Sigmoid colon (tissue), 7 donors: ENCODE data around the gene BRSK1. TPM values are rescaled to one million over a fixed set of nuclear protein-coding genes. Genes with fewer than 3 reads are reported as not detected.

Experiments used
- DNase-seq: peaks from one replicate; pipeline ENCODE4 v3.0.0-alpha.2; 2019
- H3K27ac ChIP-seq, 4 donors: fragments of 200-600 bp; sonication (generic); one replicate each; pipeline ENCODE4 v1.5.1; 2016 to 2019; ENCODE audit warnings: mild to moderate bottlenecking in 1 of 4
- H3K27me3 ChIP-seq, 3 donors: fragments of 200-600 bp; sonication (generic); one replicate each; pipeline ENCODE4 v1.5.1; 2019; ENCODE audit warnings: mild to moderate bottlenecking in 1 of 3
- H3K36me3 ChIP-seq, 4 donors: fragments of 200-600 bp; sonication (generic); one replicate each; pipeline ENCODE4 v1.5.1; 2016 to 2019
- H3K4me1 ChIP-seq, 4 donors: fragments of 200-600 bp; sonication (generic); one replicate each; pipeline ENCODE4 v1.5.1; 2017 to 2019
- H3K4me3 ChIP-seq, 4 donors: fragments of 200-600 bp; sonication (generic); one replicate each; pipeline ENCODE4 v1.5.1; 2017 to 2019; ENCODE audit warnings: mild to moderate bottlenecking in 2 of 4, moderate library complexity in 1 of 4
- H3K9me3 ChIP-seq, 4 donors: fragments of 200-600 bp in 3 of 4; sonication (generic) in 3 of 4; one replicate each; pipeline versions ENCODE4 v1.5.1 to v1.6.1; 2013 to 2019
- EP300 ChIP-seq, 4 donors: sonication (generic); formaldehyde crosslinking; IDR thresholded peaks; one replicate each; pipeline ENCODE4 v1.6.1; 2017; ENCODE audit warnings: antibody characterized with exemption in 4 of 4
- POLR2A ChIP-seq, 2 donors: fragments of 450-650 bp; IDR thresholded peaks; one replicate each; pipeline ENCODE4 v1.6.1; 2016; ENCODE audit warnings: antibody characterized with exemption in 2 of 2, mild to moderate bottlenecking in 2 of 2, moderate library complexity in 2 of 2
- POLR2AphosphoS5 ChIP-seq, 4 donors: sonication (generic); formaldehyde crosslinking; IDR thresholded peaks; one replicate each; pipeline ENCODE4 v1.6.1; 2017; ENCODE audit warnings: antibody characterized with exemption in 4 of 4
- whole genome bisulfite sequencing, 2 donors: extraction: QIAGEN DNeasy Blood & Tissue Kit; methylation state at CpG; one replicate each; pipeline ENCODE4 v1.1.7; 2013; 5-methylcytosine and 5-hydroxymethylcytosine counted together
- intact Hi-C: fragments of 100-400 bp; cut with DNase I; formaldehyde crosslinking; loops from one replicate; pipeline ENCODE4 v1.15.1; 2023
- polyA plus RNA-seq, 3 donors: library from polyadenylated mRNA; stranded (reverse); fragments of 200-250 nt; gene quantifications; one replicate each; pipeline ENCODE4 v1.2.3, GENCODE V29; 2013
- total RNA-seq, 4 donors: library from RNA; depleted of rRNA; stranded (reverse); fragments of >200 nt; gene quantifications; one replicate each; pipeline ENCODE4 v1.1.0, GENCODE V29; 2016
- TF ChIP-seq, protein P1 (sequence below), 4 experiments: fragments of 450-650 bp in 3 of 4; fragments of 200-600 bp in 1 of 4; IDR thresholded peaks; one replicate each; pipeline ENCODE4 v1.5.1; 2016 to 2019; ENCODE audit warnings: antibody characterized with exemption in 4 of 4, mild to moderate bottlenecking in 3 of 4, moderate library complexity in 2 of 4
- donor health status: healthy with polysubstance abuse.
- donor health status: Bipolar disorder and iron deficiency.
- donor health status: healthy.

Gene BRSK1
- total and polyA plus RNA-seq, 7 donors, result 2.9 to 20.6 (median 6.0) TPM; not detected in 1

DNA sequence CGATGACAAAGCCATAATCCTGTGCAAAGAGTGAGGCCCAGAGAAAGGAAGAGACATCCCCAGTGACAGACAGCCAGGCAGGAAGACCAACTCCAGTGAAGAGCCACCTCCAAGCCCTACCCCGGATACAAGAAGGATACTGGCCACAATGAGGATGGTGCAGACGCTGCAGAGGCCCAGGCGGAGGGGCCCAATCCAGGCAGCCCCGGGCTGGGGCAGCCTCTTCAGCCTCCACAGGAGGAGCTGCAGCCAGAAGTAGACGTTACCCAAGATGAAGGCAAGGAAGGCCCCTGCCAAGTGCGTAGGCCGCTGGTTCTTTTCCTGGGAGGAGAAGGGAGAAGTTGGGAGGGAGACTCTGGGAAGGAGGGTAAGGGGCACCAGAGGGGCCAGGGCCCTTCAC, 32.8 kb downstream of the BRSK1 start:
- Histone ChIP-seq H3K9me3 (no peaks in the 10 kb centered on the region), H3K27ac (no peak overlapping the region), H3K36me3 (no peaks in the 10 kb centered on the region), H3K4me1 (peaks cover 0 to 5% (median 0%) of the 10 kb centered on the region in 4 donors), H3K27me3 (peaks cover 0 to 11% (median 6%) of the 10 kb centered on the region in 3 donors), H3K4me3 (no peak overlapping the region)
- TF ChIP-seq, protein P1, sequence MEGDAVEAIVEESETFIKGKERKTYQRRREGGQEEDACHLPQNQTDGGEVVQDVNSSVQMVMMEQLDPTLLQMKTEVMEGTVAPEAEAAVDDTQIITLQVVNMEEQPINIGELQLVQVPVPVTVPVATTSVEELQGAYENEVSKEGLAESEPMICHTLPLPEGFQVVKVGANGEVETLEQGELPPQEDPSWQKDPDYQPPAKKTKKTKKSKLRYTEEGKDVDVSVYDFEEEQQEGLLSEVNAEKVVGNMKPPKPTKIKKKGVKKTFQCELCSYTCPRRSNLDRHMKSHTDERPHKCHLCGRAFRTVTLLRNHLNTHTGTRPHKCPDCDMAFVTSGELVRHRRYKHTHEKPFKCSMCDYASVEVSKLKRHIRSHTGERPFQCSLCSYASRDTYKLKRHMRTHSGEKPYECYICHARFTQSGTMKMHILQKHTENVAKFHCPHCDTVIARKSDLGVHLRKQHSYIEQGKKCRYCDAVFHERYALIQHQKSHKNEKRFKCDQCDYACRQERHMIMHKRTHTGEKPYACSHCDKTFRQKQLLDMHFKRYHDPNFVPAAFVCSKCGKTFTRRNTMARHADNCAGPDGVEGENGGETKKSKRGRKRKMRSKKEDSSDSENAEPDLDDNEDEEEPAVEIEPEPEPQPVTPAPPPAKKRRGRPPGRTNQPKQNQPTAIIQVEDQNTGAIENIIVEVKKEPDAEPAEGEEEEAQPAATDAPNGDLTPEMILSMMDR (IDR thresholded peaks at IDR 0.05), result no peak
- TF ChIP-seq POLR2A (IDR thresholded peaks at IDR 0.05), result no peak
- no peak for TF ChIP-seq POLR2AphosphoS5 (IDR thresholded peaks at IDR 0.05)
- no peak for TF ChIP-seq EP300 (IDR thresholded peaks at IDR 0.05)
- intact Hi-C loops, result no loop called here
- 89% methylated on average over 8 of the region's 8 CpGs for WGBS, 2 donors
- no peak for DNase-seq

GRCh38 chr19:55319785-55320184, 36.0 kb downstream of the BRSK1 start:
- Histone ChIP-seq H3K27ac (no peak overlapping the region), H3K4me3 (no peak overlapping the region), H3K4me1 (peaks cover 0 to 5% (median 0%) of the 10 kb centered on the region in 4 donors), H3K9me3 (no peaks in the 10 kb centered on the region), H3K36me3 (no peaks in the 10 kb centered on the region), H3K27me3 (peaks cover 0 to 11% (median 6%) of the 10 kb centered on the region in 3 donors)
- DNase-seq, result no peak
- TF ChIP-seq POLR2A (IDR thresholded peaks at IDR 0.05), result no peak
- 58 to 61% methylated on average over 21 of the region's 21 CpGs for WGBS, 2 donors
- intact Hi-C loops, result no loop called here

- WGBS, 2 donors, result 91 to 94% methylated on average over 8 of the region's 8 CpGs
- Histone ChIP-seq H3K27ac (no peak overlapping the region), H3K27me3 (peaks cover 0 to 11% (median 6%) of the 10 kb centered on the region in 3 donors), H3K4me1 (peaks cover 0 to 5% (median 0%) of the 10 kb centered on the region in 4 donors), H3K4me3 (no peak overlapping the region), H3K9me3 (no peaks in the 10 kb centered on the region), H3K36me3 (no peaks in the 10 kb centered on the region)
- TF ChIP-seq EP300 (IDR thresholded peaks at IDR 0.05), result no peak
- TF ChIP-seq POLR2AphosphoS5 (IDR thresholded peaks at IDR 0.05), result no peak
- TF ChIP-seq POLR2A (IDR thresholded peaks at IDR 0.05), result no peak
- TF ChIP-seq, protein P1 (IDR thresholded peaks at IDR 0.05), result no peak
- no peak for DNase-seq
- intact Hi-C loops, result no loop called here
Measured at GRCh38 chr19:55320844-55321419, 37.1 kb downstream of the BRSK1 start.

- TF ChIP-seq POLR2A (IDR thresholded peaks at IDR 0.05) (no peak), POLR2AphosphoS5 (IDR thresholded peaks at IDR 0.05) (no peak), EP300 (IDR thresholded peaks at IDR 0.05) (no peak)
- TF ChIP-seq, protein P1 (IDR thresholded peaks at IDR 0.05), result no peak
- H3K36me3 ChIP-seq, result no peaks in the 10 kb centered on the region
- 55 to 70% methylated on average over 9 of the region's 9 CpGs for WGBS, 2 donors
Measured at GRCh38 chr19:55321466-55322137, 37.8 kb downstream of the BRSK1 start.

DNA sequence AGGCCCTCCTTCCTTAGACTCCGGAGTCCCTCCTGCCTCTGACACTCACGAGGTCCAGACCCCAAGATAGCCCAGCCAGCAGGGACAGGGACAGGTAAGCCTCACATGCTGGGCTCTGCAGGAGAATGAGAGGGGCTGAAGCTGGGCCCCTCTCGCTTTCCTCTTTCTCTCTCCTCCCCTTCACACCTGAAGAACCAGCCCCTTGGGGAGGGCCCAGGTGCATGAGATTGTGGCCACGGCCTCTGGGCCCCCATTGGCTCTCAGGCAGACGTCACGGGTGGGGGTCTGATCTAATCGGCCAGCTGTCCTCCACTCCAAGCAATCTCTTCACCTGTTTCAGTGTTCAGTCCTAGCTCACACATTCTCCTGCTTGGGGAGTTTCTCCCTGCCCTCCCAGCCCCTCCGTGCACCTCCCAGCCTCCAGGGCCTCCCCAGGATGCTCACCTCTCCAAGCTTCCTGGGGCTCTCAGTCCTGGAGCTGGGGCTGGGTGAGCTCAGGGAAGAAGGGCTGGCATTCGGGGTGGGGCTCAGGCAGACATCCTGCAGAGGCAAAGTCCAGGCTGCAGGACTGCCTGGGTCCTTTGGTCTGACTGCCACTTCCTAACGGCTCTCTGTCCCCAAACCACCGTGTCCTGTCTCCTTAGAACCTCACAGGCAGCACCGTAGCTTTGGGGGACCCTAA, 38.5 kb downstream of the BRSK1 start:
- H3K36me3 ChIP-seq, result no peaks in the 10 kb centered on the region
- intact Hi-C loops, result no loop called here
- DNase-seq, result no peak
- peaks cover 0 to 5% (median 0%) of the 10 kb centered on the region in 4 donors for H3K4me1 ChIP-seq
- WGBS, 2 donors, result 58 to 65% methylated on average over 12 of the region's 12 CpGs
- H3K9me3 ChIP-seq, result no peaks in the 10 kb centered on the region
- no peak overlapping the region for H3K27ac ChIP-seq
- no peak overlapping the region for H3K4me3 ChIP-seq
- H3K27me3 ChIP-seq, result peaks cover 0 to 11% (median 6%) of the 10 kb centered on the region in 3 donors
- TF ChIP-seq POLR2A (IDR thresholded peaks at IDR 0.05) (no peak), POLR2AphosphoS5 (IDR thresholded peaks at IDR 0.05) (no peak), EP300 (IDR thresholded peaks at IDR 0.05) (no peak)
- TF ChIP-seq, protein P1 (IDR thresholded peaks at IDR 0.05), result no peak

More at GRCh38 chr19:55321466-55322137, 37.8 kb downstream of the BRSK1 start:
- peaks cover 0 to 5% (median 0%) of the 10 kb centered on the region in 4 donors for H3K4me1 ChIP-seq
- H3K27me3 ChIP-seq, result peaks cover 0 to 11% (median 6%) of the 10 kb centered on the region in 3 donors
- no peak overlapping the region for H3K4me3 ChIP-seq
- no peak for DNase-seq
- no peaks in the 10 kb centered on the region for H3K9me3 ChIP-seq
- no peak overlapping the region for H3K27ac ChIP-seq
- intact Hi-C loops, result no loop called here
